ENCODE results near the gene DLGAP4. TPM values are rescaled to one million over a fixed set of nuclear protein-coding genes. Genes with fewer than 3 reads are reported as not detected.

The DLGAP4 gene
- total and polyA plus RNA-seq, 9 of the 15 experiments (the other 6 are each of a cell fraction or from before 2014, with no cell fraction given), result 0.31 to 34.1 (median 4.5) TPM

DNA sequence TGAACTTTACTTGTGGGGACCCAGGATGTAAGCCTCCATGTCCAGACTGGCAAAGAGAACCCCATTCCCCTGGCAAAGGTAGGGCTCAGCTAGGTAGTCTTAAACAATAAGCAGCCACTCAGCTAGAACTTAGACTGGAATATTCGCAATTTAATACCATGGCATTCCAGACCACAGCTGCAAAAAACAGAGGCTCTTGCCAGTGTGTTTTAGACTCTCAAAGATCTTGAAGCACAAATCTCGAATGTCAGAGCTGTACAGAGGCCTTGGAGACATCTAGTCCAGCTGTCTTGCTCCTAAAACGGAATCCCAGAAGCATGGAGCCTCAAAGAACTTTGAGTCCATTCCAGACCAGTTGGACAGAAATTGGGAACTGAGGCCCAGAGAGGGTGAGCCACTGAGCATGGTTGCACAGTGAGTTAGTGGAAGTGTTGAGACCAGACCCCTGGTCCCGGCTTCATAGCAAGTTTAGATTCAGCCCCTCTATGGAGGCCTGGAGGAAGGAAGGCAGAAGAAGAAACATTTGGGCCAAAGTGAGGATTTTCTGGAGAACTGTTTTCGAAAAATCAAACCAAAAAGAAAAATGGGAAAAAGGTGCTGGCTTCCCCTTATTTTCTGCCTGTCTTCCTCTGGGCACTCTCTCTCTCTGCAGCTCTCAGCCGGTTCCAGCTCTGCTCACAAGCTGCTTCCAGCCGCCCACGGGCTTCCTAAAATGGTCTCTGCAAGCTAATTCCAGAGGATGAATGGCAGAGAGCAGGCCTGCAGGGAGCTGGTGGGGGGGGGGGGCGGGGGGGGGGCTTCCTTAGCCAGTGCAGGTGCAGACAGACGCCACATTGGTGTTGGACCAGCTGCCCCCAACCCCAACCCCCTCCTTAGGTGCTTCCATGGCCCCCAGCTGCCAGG, 37.4 kb upstream of the DLGAP4 start:
- DNase-seq (ENCODE audit: extremely low read depth in 1 of 4, low spot score in 3 of 4) (no peak), FAIRE-seq (no peak), ATAC-seq (no peak)
- Histone ChIP-seq H3K9ac (ENCODE audit: insufficient read depth in 1 of 2, low read depth in 2 of 2, low read length in 2 of 2) (no peak overlapping the region), H3K36me3 (ENCODE audit: control insufficient read depth, insufficient read depth, low read length) (no peaks in the 10 kb centered on the region), H3K27me3 (ENCODE audit: control insufficient read depth in 2 of 2, insufficient read depth in 2 of 2, low read length in 2 of 2) (peaks cover 49 to 79% of the 10 kb centered on the region in 2 experiments), H4K20me1 (replicated peaks; ENCODE audit: control insufficient read depth, insufficient read depth, low read length) (peaks cover 24% of the 10 kb centered on the region; the same call in 1 of the 2 replicates), H3K9me3 (replicated peaks; ENCODE audit: control insufficient read depth, insufficient read depth, low read depth, low read length) (no peaks in the 10 kb centered on the region), H3K9me1 (ENCODE audit: control insufficient read depth, insufficient read depth, low read length) (no peaks in the 10 kb centered on the region), H3K79me2 (ENCODE audit: control insufficient read depth, insufficient read depth, low read length) (no peaks in the 10 kb centered on the region), H2AFZ (ENCODE audit: low read depth, low read length) (no peak overlapping the region), H3K4me2 (ENCODE audit: insufficient read depth, low read length) (no peak overlapping the region), H3K4me1 (replicated peaks in 1 of 2; ENCODE audit: control insufficient read depth in 2 of 2, insufficient read depth in 2 of 2, low read length in 2 of 2) (peaks cover 0 to 11% of the 10 kb centered on the region in 2 experiments; a peak in 2 of 5 replicates), H3K27ac (ENCODE audit: extremely low read depth, low read depth, low read length) (no peak overlapping the region), H3K4me3 (no peak overlapping the region)
- CTCF ChIA-PET (ENCODE audit: low intra/inter-chr PET ratio), result no interaction called here
- no TSS peak for BruUV-seq (replicated peaks)
- in situ Hi-C loops (cut with MboI) (no loop called here), intact Hi-C loops (cut with micrococcal nuclease) (no loop called here)
- WGBS (ENCODE audit: insufficient coverage, low coverage, missing lambda C conversion rate), result 3% methylated on average over 8 of the region's 10 CpGs
- POLR2A ChIA-PET, result interaction anchor here (0.6 kb wide), 1 partner anchor 441 kb away, joined by 3 read pairs; no protein-coding TSS in a partner anchor
- TF ChIP-seq GATAD2B (IDR thresholded peaks at IDR 0.05; ENCODE audit: borderline replicate concordance), result no peak
- TF ChIP-seq GATA2 (CRISPR knock-in tag; IDR thresholded peaks at IDR 0.05), result no peak
- TF ChIP-seq NONO (IDR thresholded peaks at IDR 0.05; ENCODE audit: low read depth in 2 of 2, low read length in 1 of 2), result no peak
- no peak for TF ChIP-seq RBM14 (IDR thresholded peaks at IDR 0.05; ENCODE audit: borderline replicate concordance, insufficient read depth, low read depth, low read length)
- TF ChIP-seq POLR2H (tag; IDR thresholded peaks at IDR 0.05; ENCODE audit: low read depth), result no peak
- TF ChIP-seq ZBTB8A (IDR thresholded peaks at IDR 0.05; ENCODE audit: partially characterized antibody), result no peak
- TF ChIP-seq, protein P1, sequence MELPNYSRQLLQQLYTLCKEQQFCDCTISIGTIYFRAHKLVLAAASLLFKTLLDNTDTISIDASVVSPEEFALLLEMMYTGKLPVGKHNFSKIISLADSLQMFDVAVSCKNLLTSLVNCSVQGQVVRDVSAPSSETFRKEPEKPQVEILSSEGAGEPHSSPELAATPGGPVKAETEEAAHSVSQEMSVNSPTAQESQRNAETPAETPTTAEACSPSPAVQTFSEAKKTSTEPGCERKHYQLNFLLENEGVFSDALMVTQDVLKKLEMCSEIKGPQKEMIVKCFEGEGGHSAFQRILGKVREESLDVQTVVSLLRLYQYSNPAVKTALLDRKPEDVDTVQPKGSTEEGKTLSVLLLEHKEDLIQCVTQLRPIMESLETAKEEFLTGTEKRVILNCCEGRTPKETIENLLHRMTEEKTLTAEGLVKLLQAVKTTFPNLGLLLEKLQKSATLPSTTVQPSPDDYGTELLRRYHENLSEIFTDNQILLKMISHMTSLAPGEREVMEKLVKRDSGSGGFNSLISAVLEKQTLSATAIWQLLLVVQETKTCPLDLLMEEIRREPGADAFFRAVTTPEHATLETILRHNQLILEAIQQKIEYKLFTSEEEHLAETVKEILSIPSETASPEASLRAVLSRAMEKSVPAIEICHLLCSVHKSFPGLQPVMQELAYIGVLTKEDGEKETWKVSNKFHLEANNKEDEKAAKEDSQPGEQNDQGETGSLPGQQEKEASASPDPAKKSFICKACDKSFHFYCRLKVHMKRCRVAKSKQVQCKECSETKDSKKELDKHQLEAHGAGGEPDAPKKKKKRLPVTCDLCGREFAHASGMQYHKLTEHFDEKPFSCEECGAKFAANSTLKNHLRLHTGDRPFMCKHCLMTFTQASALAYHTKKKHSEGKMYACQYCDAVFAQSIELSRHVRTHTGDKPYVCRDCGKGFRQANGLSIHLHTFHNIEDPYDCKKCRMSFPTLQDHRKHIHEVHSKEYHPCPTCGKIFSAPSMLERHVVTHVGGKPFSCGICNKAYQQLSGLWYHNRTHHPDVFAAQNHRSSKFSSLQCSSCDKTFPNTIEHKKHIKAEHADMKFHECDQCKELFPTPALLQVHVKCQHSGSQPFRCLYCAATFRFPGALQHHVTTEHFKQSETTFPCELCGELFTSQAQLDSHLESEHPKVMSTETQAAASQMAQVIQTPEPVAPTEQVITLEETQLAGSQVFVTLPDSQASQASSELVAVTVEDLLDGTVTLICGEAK (IDR thresholded peaks at IDR 0.05), result no peak
- TF ChIP-seq, protein P1 (CRISPR knock-in tag; IDR thresholded peaks at IDR 0.05), result no peak
- peak; percentile 57 for TF ChIP-seq BRD9 (IDR thresholded peaks at IDR 0.05; ENCODE audit: low read depth, partially characterized antibody)
- no peak for TF ChIP-seq ETV6 (IDR thresholded peaks at IDR 0.05; ENCODE audit: borderline replicate concordance in 1 of 2, low read depth in 2 of 2, low read length in 1 of 2)
- no peak for TF ChIP-seq ETV6 (CRISPR knock-in tag; IDR thresholded peaks at IDR 0.05; ENCODE audit: borderline replicate concordance)
- no peak for TF ChIP-seq ZNF197 (CRISPR knock-in tag; IDR thresholded peaks at IDR 0.05; ENCODE audit: low read depth)
- TF ChIP-seq SIN3B (IDR thresholded peaks at IDR 0.05; ENCODE audit: low read depth), result no peak

Data from K562 (cell line).